Lower lobe of right lung (tissue), 2 donors: ENCODE data around the gene CNP. TPM values are rescaled to one million over a fixed set of nuclear protein-coding genes. Genes with fewer than 3 reads are reported as not detected.

Experiments
- ATAC-seq, 2 donors: fragments of 200-7000 bp; cut with Tn5 transposase; one replicate each; pipeline ENCODE4 v1.9.1; 2020 to 2022; ENCODE audit warnings: mild to moderate bottlenecking in 2 of 2, moderate library complexity in 2 of 2
- DNase-seq: peaks from one replicate; pipeline ENCODE4 v3.0.0-alpha.2; 2020
- H3K27ac ChIP-seq: fragments of 200-600 bp; one replicate; pipeline ENCODE4 v1.8.0; 2022
- H3K27me3 ChIP-seq: fragments of 200-600 bp; one replicate; pipeline ENCODE4 v1.8.0; 2022; ENCODE audit warnings: low read depth
- H3K36me3 ChIP-seq: fragments of 200-600 bp; one replicate; pipeline ENCODE4 v1.8.0; 2022; ENCODE audit warnings: mild to moderate bottlenecking
- H3K4me1 ChIP-seq: fragments of 200-600 bp; one replicate; pipeline ENCODE4 v1.8.0; 2022
- H3K4me3 ChIP-seq: fragments of 200-600 bp; one replicate; pipeline ENCODE4 v1.8.0; 2022; ENCODE audit warnings: mild to moderate bottlenecking
- H3K9me3 ChIP-seq: fragments of 200-600 bp; one replicate; pipeline ENCODE4 v1.8.0; 2022
- intact Hi-C: fragments of 100-400 bp; cut with DNase I; formaldehyde crosslinking; loops from one replicate; pipeline ENCODE4 v1.11.0; 2022
- total RNA-seq: library from RNA; stranded (reverse); fragmentation: NEBNext Ultra II Directional; extraction: Animal tissue kit (Norgen Biotek cat#: 25700); gene quantifications from one replicate; pipeline ENCODE4 v1.2.1, GENCODE V29; 2021
- TF ChIP-seq, protein P1 (sequence below): fragments of 200-600 bp; IDR thresholded peaks from one replicate; pipeline ENCODE4 v1.8.0; 2022; ENCODE audit warnings: antibody characterized with exemption, mild to moderate bottlenecking
- donor health status: DM: no; HTN: yes; CAD: no; lungs with severe emphysema.

The CNP gene
- total RNA-seq, 1 donor from 2014 or later: 46.3 TPM

GRCh38 chr17:41941168-41941567 lies 25.4 kb upstream of the CNP start:
- ATAC-seq: no peak
- H3K27ac ChIP-seq: no peak overlapping the region
- H3K27me3 ChIP-seq: no peaks in the 10 kb centered on the region
- intact Hi-C loops: no loop called here
- no peaks in the 10 kb centered on the region for H3K4me1 ChIP-seq
- no peaks in the 10 kb centered on the region for H3K9me3 ChIP-seq
- TF ChIP-seq, protein P1, sequence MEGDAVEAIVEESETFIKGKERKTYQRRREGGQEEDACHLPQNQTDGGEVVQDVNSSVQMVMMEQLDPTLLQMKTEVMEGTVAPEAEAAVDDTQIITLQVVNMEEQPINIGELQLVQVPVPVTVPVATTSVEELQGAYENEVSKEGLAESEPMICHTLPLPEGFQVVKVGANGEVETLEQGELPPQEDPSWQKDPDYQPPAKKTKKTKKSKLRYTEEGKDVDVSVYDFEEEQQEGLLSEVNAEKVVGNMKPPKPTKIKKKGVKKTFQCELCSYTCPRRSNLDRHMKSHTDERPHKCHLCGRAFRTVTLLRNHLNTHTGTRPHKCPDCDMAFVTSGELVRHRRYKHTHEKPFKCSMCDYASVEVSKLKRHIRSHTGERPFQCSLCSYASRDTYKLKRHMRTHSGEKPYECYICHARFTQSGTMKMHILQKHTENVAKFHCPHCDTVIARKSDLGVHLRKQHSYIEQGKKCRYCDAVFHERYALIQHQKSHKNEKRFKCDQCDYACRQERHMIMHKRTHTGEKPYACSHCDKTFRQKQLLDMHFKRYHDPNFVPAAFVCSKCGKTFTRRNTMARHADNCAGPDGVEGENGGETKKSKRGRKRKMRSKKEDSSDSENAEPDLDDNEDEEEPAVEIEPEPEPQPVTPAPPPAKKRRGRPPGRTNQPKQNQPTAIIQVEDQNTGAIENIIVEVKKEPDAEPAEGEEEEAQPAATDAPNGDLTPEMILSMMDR: no peak
- DNase-seq: no peak
- H3K36me3 ChIP-seq: peaks cover 9% of the 10 kb centered on the region
- no peak overlapping the region for H3K4me3 ChIP-seq

DNA sequence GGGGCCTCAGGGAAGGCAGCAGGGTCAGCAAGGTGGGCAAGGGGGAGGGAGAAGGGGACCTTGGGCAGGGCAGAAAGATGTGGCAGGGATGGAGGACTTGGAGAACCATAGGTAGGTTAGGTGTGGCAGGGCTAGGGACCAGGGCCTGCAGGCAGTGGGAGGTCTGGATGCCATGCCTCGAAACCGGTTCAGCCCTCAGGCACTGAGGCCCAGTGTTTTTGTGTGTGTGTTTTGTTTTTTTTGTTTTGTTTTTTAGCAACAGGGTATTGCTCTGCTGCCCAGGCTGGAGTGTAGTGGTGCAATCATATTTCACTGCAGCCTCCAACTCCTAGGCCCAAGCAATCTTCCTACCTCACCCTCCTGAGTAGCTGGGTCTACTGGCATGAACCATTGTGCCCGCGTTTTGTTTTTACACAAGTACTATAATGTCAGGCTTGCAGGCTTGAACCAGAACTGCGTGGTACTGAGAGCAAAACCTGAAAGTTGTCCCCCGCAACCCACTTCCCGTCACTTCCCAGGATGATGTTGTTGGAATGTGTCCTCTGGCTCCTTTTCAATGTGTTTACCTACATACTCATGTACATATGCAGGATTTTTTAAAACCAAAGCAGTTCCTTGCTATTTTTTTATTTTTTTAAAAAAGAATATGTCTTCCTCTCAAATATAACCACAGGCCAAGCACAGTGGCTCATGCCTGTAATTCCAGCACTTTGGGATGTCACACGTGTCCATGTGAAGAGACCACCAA lies 23.8 kb upstream of the CNP start:
- Histone ChIP-seq H3K9me3 (no peaks in the 10 kb centered on the region), H3K27me3 (no peaks in the 10 kb centered on the region), H3K4me1 (no peaks in the 10 kb centered on the region), H3K36me3 (peaks cover 7% of the 10 kb centered on the region), H3K27ac (no peak overlapping the region), H3K4me3 (no peak overlapping the region)
- ATAC-seq: peak in 1 of 2 donors; percentile 11
- intact Hi-C loops: no loop called here
- no peak for DNase-seq
- TF ChIP-seq, protein P1: no peak

DNA sequence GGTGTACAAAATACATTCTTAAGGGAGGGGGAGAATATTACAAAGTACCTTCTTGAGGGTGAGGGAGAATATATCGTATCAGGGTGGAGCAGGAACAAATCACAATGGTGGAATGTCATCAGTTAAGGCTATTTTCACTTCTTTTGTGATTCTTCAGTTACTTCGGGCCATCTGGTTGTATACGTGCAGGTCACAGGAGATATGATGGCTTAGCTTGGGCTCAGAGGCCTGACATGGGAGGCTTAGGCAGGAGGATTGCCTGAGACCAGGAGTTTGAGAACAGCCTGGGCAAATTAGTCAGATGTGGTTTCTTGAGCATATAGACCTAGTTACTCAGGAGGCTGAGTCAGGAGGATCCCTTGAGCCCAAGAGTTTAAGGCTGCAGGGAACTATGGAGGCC lies 23.1 kb upstream of the CNP start:
- no peaks in the 10 kb centered on the region for H3K9me3 ChIP-seq
- no peaks in the 10 kb centered on the region for H3K4me1 ChIP-seq
- TF ChIP-seq, protein P1: no peak
- no peak for ATAC-seq
- H3K4me3 ChIP-seq: no peak overlapping the region
- no peaks in the 10 kb centered on the region for H3K27me3 ChIP-seq
- intact Hi-C loops: no loop called here
- H3K36me3 ChIP-seq: peaks cover 4% of the 10 kb centered on the region
- peak overlapping the region; percentile 41 for H3K27ac ChIP-seq
- no peak for DNase-seq

DNA sequence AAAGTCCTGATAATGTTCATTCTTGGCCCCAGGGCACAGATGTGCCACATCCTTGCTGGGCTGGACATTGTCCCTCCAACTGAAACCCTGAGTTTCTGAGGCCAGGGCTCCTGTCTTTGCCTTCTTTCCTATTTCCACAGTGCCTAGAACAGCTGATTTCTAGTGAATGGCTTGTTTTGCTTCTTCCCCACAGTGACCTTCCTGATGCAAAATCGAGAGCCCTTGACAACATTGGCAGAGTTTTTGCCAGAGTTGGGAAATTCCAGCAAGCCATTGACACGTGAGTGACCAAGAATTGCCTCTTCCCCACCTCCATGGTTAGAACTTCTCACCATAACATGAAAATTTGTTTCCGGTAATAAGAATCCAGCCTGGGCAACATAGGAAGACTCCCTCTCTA lies 21.7 kb upstream of the CNP start:
- intact Hi-C loops: no loop called here
- H3K27ac ChIP-seq: peak overlapping the region; percentile 44
- no peak for DNase-seq
- H3K4me3 ChIP-seq: no peak overlapping the region
- H3K36me3 ChIP-seq: peaks cover 5% of the 10 kb centered on the region
- TF ChIP-seq, protein P1: no peak
- peak; percentile 56 to 66 for ATAC-seq
- no peaks in the 10 kb centered on the region for H3K27me3 ChIP-seq
- H3K4me1 ChIP-seq: no peaks in the 10 kb centered on the region
- H3K9me3 ChIP-seq: no peaks in the 10 kb centered on the region

DNA sequence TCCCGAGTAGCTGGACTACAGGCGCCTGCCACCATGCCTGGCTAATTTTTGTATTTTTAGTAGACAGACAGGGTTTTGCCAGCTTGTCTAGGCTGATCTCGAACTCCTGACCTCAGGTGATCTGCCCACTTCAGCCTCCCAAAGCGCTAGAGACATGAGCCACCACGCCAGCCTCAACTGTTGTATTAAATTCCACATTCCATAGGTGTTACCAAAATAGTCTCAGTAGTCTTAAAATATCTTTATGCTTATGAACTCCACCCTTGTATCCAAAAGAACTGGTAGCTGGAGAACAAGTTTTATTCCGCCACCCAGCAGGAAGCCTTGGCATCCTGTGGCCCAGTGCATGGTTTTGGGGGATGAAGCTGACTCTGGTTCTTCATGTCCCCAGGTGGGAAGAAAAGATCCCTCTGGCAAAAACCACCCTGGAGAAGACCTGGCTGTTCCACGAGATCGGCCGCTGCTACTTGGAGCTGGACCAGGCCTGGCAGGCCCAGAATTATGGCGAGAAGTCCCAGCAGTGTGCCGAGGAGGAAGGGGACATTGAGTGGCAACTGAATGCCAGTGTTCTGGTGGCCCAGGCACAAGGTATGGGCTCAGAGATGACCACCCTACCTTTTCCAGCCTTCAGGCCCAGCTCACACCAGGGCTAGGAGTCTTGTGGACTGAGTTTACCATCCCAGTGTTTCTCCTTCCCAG lies 17.7 kb upstream of the CNP start:
- no peaks in the 10 kb centered on the region for H3K9me3 ChIP-seq
- ATAC-seq: no peak
- H3K4me1 ChIP-seq: no peaks in the 10 kb centered on the region
- peaks cover 12% of the 10 kb centered on the region for H3K36me3 ChIP-seq
- H3K4me3 ChIP-seq: no peak overlapping the region
- intact Hi-C loops: no loop called here
- H3K27ac ChIP-seq: no peak overlapping the region
- no peaks in the 10 kb centered on the region for H3K27me3 ChIP-seq
- no peak for DNase-seq
- TF ChIP-seq, protein P1: no peak
